ENCODE data around the gene PKD2.

PKD2 gene

GRCh38 chr4:88062311-88062710 is 54.9 kb downstream of the PKD2 start:
- Histone ChIP-seq H3K4me3 (ENCODE audit: low read length) (no peak overlapping the region), H3K9ac (ENCODE audit: low read length) (no peak overlapping the region), H4K20me1 (ENCODE audit: insufficient read depth, low read length) (no peaks in the 10 kb centered on the region), H3K36me3 (replicated peaks; ENCODE audit: low read depth, low read length) (peaks cover 13% of the 10 kb centered on the region), H3K27me3 (ENCODE audit: low read depth, low read length) (no peaks in the 10 kb centered on the region), H3K79me2 (ENCODE audit: low read length) (no peaks in the 10 kb centered on the region), H3K4me1 (ENCODE audit: low read length) (no peaks in the 10 kb centered on the region), H2AFZ (ENCODE audit: low read depth, low read length) (no peak overlapping the region), H3K9me3 (ENCODE audit: insufficient read depth, low read length) (no peaks in the 10 kb centered on the region), H3K4me2 (ENCODE audit: low read length) (no peak overlapping the region), H3K27ac (ENCODE audit: low read length) (no peak overlapping the region)
- TF ChIP-seq CTCF (IDR thresholded peaks at IDR 0.05; ENCODE audit: low read depth, low read length) (no peak), EZH2phosphoT487 (IDR thresholded peaks at IDR 0.05; ENCODE audit: low read depth) (no peak)

GRCh38 chr4:88062843-88063242 is 55.4 kb downstream of the PKD2 start:
- Histone ChIP-seq H2AFZ (ENCODE audit: low read depth, low read length) (no peak overlapping the region), H3K4me3 (ENCODE audit: low read length) (no peak overlapping the region), H3K36me3 (replicated peaks; ENCODE audit: low read depth, low read length) (peaks cover 16% of the 10 kb centered on the region), H3K4me1 (ENCODE audit: low read length) (no peaks in the 10 kb centered on the region), H3K79me2 (ENCODE audit: low read length) (no peaks in the 10 kb centered on the region), H3K4me2 (ENCODE audit: low read length) (no peak overlapping the region), H4K20me1 (ENCODE audit: insufficient read depth, low read length) (no peaks in the 10 kb centered on the region), H3K9ac (ENCODE audit: low read length) (no peak overlapping the region), H3K27ac (ENCODE audit: low read length) (no peak overlapping the region), H3K27me3 (ENCODE audit: low read depth, low read length) (no peaks in the 10 kb centered on the region), H3K9me3 (ENCODE audit: insufficient read depth, low read length) (no peaks in the 10 kb centered on the region)
- TF ChIP-seq CTCF (IDR thresholded peaks at IDR 0.05; ENCODE audit: low read depth, low read length), result no peak
- TF ChIP-seq EZH2phosphoT487 (IDR thresholded peaks at IDR 0.05; ENCODE audit: low read depth), result no peak

GRCh38 chr4:88063634-88064296 is 56.3 kb downstream of the PKD2 start:
- Histone ChIP-seq H2AFZ (ENCODE audit: low read depth, low read length) (no peak overlapping the region), H3K4me2 (ENCODE audit: low read length) (no peak overlapping the region), H3K4me3 (ENCODE audit: low read length) (no peak overlapping the region), H3K79me2 (ENCODE audit: low read length) (no peaks in the 10 kb centered on the region), H4K20me1 (ENCODE audit: insufficient read depth, low read length) (no peaks in the 10 kb centered on the region), H3K27me3 (ENCODE audit: low read depth, low read length) (no peaks in the 10 kb centered on the region), H3K36me3 (replicated peaks; ENCODE audit: low read depth, low read length) (peaks cover 25% of the 10 kb centered on the region), H3K27ac (ENCODE audit: low read length) (no peak overlapping the region), H3K9ac (ENCODE audit: low read length) (no peak overlapping the region), H3K4me1 (ENCODE audit: low read length) (no peaks in the 10 kb centered on the region), H3K9me3 (ENCODE audit: insufficient read depth, low read length) (no peaks in the 10 kb centered on the region)
- TF ChIP-seq CTCF (IDR thresholded peaks at IDR 0.05; ENCODE audit: low read depth, low read length) (no peak), EZH2phosphoT487 (IDR thresholded peaks at IDR 0.05; ENCODE audit: low read depth) (no peak)

- H3K4me1 ChIP-seq (ENCODE audit: low read length), result no peaks in the 10 kb centered on the region
- peaks cover 28% of the 10 kb centered on the region for H3K36me3 ChIP-seq (replicated peaks; ENCODE audit: low read depth, low read length)
- H3K4me3 ChIP-seq (ENCODE audit: low read length), result no peak overlapping the region
- no peaks in the 10 kb centered on the region for H3K79me2 ChIP-seq (ENCODE audit: low read length)
- no peak overlapping the region for H3K4me2 ChIP-seq (ENCODE audit: low read length)
- H3K9me3 ChIP-seq (ENCODE audit: insufficient read depth, low read length), result no peaks in the 10 kb centered on the region
- H3K27me3 ChIP-seq (ENCODE audit: low read depth, low read length), result no peaks in the 10 kb centered on the region
- no peak overlapping the region for H3K27ac ChIP-seq (ENCODE audit: low read length)
- TF ChIP-seq CTCF (IDR thresholded peaks at IDR 0.05; ENCODE audit: low read depth, low read length), result no peak
- TF ChIP-seq EZH2phosphoT487 (IDR thresholded peaks at IDR 0.05; ENCODE audit: low read depth), result no peak
- H4K20me1 ChIP-seq (ENCODE audit: insufficient read depth, low read length), result no peaks in the 10 kb centered on the region
- no peak overlapping the region for H2AFZ ChIP-seq (ENCODE audit: low read depth, low read length)
- H3K9ac ChIP-seq (ENCODE audit: low read length), result no peak overlapping the region
Observed at GRCh38 chr4:88064410-88064809, 57.0 kb downstream of the PKD2 start.

All from OCI-LY3 (cell line).